GM18907 (cell line): ENCODE results near the gene CDH26.

ENCODE experiments used
- ATAC-seq: cut with Tn5 transposase; IDR thresholded peaks from one replicate; pipeline ENCODE4 v1.9.1; 2021; ENCODE audit warnings: mild to moderate bottlenecking, moderate library complexity; ENCODE audit not compliant: unreplicated experiment

CDH26 gene

DNA sequence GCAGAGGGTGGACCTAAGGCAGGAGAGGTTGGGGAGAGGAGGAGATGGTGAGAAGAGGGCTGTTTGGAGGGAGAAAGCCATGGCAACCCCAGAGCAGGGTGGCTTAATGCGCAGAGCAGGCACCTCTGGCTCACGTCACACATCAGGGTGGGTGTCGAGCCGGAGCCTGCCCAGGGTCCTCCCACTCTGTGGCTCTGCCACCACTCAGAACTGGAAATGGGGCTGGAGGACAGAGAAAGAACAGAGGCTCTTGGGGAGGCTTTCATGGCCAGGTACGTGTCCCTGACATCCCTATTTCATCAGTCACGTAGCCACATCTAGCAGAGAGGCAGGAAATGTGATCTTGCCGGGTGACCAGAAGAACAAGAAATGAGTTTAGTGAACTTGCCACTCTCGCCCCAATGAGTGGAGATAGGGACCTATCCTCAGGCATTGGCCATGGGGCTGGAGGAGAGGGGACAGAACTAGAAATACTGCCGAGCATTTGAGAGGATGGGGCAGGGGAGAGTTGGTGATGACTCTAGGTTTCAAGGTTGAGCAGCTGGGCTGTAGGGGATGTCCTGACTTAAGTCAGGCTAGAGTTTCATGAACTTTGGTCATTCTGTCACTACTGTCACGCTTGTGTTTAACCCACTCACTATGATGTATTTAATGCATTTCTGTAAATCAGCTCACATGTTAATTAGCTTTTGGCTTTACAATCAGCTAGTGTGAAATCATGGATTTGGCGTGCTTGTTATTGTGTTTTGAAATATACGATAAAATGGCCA is 52.7 kb downstream of the CDH26 start:
- ATAC-seq: no peak

DNA sequence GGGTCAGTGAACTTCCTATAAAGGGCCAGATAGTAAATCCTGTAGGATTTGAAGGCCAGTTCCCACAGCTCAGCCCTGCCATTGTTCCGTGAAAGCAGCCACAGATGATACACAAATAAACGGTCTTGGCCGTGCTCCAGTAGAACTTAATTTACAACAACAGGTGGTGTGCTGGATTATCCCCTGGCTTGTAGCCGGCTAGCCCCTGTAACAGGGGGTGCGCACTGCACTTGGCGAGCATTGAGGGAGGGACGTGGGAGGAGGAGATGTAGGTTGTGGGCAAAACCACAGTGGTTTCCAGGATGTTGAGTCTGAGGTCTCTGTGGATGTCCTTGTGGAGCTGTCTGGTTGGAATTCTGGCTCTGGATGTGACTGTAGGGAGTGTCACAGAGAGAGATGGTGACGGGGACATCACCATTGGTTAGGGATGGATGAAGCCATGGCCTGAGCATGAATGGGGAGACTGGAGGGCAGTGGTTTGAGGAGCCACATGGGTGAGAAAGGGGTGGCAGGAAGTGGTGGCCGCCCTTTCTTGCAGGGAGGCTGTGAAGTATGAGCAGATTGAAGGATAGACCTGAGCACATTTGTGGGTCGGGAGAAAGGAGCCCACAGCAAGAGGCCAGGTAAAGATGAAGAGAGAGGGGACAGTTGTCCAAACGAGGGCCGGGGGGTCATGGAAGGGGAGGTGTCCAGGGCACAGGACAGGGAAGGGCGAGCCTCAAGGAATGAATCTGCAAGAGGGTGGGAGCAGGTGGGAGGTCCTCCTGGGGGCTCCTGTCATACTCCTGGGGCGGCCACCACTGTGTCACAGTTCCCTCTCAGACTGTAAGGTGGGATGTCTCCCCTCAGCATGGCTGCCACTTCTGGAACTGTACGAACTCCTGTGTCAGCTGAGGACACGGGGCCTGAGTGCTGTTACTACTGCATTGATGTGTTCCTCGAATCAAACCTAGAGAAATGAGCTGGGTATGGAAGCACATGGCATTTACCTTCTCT is 53.6 kb downstream of the CDH26 start:
- no peak for ATAC-seq

DNA sequence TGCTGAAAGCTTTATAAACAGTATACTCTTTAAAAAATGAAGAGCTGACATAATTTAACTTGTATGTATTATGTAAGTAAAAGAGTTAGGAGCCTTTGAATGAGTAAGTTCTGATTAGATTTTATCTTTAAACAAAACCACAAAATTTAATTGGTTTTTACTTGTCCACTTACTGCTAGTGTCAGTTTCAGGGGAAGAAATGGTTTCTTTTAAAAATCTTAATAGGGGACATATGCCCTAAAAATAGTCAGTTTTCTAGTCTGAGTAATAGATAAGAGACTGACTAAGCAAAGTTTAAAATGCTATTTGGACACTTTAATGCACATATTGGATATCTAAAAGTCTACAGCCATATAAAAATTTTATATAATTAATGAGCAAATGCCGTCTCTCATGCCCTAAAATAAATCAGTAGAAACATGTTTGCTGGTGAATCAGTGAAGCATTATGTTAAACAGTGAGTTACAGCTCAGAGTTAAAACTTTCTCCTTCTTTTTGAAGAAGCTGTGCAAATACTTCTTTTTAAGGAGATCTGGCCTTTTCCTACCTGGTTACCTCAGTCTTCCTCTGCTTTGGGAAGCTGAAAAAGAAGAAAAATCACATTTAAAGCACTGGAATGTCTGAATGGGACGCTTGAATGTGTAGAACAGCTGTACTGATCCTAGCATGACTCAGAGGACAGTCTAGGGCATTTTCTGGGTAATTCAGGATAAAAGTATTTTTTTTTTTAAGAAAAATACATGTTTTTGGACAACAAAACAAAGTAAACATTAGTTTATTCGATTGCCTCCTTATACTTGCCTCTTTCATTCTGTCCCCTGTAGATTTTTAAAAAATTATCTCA is 55.3 kb downstream of the CDH26 start:
- ATAC-seq: no peak

DNA sequence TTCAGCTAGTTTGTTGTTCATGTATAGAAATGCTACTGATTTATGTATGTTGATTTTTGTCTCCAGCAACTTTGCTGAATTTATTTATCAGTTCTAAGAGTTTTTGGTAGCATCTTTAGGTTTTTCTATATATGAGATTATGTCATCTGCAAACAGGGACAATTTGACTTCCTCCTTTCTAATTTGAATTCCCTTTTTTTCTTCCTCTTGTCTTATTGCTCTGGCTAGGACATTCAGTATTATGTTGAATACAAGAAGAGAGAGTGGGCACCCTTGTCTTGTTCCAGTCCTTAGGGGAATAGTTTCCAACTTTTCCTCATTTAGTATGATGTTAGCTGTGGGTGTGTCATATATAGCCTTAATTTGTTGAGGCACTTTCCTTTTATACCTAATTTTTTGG is 58.2 kb downstream of the CDH26 start:
- ATAC-seq: no peak

DNA sequence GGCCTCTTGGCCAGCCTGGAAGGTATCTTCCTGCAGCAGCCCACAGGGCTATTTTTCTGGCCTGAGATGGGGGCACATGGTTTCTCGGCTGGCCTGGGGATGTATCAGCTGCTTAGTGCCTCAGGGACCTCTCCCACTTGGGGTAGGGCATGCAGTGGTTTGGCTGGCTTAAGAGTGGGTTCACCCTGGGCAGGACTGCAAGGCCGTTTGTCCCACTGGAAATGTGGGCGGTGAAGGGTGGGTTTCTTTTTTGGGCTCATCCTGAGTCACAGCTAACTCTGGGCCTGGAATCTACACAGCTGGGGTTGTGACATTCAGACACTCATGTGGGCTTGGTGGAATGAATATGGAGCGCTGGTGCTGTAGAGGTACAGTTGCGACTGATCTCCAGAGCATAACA is 62.0 kb downstream of the CDH26 start:
- ATAC-seq: no peak

DNA sequence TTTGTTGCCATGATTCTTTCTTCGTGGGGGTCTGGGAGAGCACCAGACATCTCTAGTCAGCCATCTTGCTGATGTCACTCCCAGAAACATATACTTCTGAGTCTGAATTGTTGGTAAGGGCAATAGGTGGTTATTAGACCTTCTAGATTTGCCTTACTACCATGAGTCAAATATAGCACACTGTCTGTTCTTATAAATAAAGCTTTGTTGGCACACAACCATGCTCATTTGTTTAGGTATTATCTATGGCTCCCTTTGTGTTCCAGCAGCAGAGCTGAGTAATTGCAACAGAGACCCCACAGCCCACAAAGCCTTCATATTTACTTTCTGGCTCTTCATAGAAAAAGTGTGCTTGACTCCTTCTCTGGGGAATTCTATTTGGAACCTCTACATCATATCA is 62.9 kb downstream of the CDH26 start:
- no peak for ATAC-seq

DNA sequence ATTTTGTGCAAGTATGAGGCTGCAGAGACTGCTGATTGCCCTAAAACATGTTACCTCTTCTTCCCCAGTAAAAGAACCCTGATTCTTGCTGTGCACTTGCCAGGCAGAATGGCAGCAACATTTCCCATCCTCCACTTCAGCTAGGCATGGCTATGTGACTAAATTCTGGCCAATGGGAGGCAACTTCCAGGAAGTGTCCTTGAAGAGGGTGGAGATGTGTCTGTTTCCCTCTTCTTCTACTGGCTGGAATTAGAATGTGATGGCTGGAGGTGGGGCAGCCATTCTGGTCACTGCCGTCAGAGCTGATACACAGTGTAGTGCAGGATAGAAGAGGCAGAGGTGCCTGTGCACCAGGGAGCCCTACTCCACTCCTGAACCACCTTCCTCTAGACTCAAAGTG is 64.6 kb downstream of the CDH26 start:
- no peak for ATAC-seq

DNA sequence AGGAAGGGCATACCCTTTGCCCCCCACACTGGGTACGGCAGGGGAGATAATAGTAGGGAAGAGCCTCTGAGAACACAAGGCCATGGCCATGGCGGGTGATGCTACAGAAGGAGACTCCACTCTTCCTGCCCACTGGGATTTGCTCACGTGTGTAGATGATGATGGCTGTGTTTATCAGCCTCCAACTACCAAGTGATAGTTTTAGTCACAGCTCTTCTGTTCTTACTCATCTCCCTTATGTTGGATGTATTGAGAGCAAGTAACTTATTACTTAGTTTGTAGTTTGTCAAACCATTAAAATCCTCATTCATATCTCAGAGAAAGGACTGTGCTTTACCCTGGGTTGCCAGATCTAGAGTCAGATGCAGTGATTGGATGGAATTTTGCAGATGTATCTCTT is 66.0 kb downstream of the CDH26 start:
- no peak for ATAC-seq

DNA sequence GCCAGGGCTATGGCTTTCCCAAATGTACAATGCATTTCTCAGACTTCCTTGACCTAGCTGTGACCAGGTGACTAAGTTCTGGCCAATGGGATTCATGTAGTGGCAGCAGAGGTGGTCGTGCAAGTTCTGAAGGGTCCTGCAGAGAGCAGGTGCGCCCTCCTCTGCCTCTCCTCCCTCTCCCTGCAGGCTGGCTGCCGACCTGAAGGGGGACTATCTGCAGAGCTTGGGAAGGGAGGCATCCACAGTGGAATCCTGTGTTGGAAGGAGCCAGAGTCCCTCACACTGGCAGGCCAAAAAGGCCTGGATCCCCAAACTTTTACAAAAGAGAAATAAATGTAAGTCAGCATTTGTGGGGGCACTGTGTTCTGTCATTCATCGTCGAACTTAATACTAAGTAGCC is 66.6 kb downstream of the CDH26 start:
- ATAC-seq: no peak

DNA sequence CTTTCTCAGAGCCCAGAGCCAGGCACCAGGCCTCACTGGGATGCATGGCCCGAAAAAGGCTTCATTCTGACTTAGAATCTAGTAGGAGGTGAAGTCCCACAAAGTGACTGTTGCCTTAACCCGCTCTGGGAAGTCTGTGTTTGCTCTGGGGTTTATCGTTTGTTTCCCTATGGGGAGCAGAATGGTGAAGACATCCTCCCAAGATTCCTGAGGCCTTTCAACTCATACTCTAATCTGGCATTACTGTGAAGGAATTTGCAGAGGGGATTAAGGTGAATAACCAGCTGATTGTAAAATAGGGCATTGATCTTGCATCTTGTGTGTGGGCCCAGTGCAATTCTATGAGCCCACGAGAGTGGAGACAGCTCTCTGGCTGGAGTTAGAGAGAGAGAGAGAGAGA is 67.8 kb downstream of the CDH26 start:
- no peak for ATAC-seq

DNA sequence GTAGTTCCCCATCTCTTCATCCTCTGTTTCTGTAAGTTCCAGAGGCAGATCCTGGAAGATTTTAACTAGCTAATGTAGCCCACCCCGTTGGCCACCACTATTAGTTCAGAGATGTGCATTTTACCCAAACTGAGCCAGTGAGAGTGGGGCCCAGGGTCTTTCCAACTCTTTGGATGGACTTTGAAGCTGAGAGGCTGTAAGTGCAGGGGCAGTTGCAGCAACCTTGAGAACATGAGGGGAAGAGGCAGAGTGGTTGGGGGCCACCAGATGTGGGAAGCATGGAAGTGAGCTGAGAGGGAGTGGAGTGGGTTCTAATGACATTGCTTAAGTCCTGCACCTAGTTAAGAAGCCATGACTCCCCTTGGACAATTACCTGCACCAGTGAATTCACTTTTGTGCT is 72.2 kb downstream of the CDH26 start:
- no peak for ATAC-seq

DNA sequence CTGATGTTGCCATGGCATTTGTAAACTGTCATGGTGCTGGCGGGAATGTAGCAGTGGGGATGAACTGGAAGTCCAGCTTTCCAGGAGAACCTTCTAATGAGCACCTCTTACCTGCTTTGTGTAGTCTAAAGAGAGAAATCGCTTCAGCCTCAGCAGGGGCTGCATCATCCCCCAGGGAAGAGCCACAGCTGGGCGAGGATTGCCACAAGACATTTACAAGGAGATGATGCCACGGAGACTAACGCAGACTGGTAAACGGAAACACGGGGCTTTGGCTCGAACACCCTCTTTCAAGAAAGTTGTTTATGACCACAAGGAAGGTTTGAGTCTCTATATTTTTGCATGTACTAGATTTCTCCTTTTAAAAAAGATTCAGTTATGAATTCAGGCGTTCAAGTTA is 72.9 kb downstream of the CDH26 start:
- ATAC-seq: no peak

DNA sequence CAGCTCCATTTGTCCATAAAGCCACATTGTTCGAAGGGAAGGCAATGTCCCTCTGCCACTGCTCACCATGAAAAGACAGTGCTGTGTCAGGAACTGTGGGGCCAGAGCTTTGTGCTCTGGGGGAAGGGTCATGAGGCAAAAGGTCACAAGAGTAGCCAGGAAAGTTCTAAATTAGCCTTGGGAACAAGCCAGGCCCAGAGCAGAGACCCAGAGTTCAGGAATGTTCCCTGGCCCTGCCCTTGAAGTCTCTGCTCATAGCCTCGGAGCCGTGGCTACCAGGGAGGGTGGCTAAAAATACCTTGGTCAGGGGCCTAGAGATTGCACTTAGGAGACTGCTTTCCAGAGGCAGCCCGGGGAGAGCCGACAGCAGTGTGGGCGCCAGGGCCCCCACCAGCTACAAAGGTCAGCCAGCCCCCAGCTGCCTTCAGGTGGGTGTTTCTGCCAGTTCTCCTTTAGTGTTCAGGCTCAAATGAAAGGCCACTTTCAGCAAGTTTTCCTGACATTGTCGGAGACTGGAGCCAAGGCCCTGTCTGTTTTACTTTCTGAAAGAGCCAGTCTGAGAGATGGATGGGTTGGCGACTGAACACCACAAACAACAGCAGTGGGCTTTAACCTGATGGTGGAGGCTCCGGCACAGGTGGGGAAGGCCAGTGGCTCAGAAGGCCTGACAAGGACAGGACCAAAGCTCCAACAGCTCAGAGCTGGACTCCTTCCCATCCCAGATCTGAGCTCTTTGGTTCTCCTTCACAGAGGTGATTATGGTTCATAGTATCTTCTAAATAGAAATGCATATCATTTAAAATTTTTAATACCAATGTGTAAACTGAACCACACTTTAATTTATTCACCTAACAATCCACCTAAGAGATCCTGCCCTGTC is 76.2 kb downstream of the CDH26 start:
- ATAC-seq: no peak

DNA sequence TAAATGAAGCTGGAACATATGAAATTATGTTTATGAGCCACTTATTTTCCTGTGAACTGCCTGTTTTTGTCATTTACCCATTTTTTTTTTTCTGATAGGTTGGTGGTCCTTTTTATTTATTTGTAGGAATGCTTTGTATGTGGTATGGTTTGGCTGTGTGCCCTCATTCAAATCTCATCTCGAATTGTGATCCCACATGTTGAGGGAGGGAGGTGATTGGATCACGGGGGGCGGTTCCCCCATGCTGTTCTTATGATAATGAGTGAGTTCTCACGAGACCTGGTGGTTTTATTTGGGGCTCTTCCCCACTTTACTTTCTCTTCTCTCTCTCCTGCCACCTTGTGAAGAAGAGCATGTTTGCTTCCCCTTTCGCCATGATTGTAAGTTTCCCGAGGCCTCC is 77.3 kb downstream of the CDH26 start:
- ATAC-seq: no peak

DNA sequence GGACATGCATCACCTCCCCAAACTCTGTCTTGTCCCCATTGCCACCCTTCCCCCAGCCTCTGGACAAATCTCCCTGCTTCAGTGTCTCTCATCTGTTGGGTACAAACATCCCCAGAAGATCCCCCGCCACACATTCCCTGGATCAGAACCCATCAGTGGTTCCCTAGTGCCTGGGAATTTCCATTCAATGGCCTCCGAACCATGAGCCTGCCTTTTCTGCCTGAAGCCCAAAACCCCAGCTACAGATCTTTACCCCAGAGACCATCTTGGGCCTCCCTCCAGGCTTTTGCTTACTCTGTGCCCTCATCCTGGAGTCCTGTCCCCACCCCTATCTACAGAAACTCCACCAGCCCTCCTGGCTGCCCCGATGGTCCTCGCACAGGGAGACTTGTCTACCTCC is 78.1 kb downstream of the CDH26 start:
- no peak for ATAC-seq

DNA sequence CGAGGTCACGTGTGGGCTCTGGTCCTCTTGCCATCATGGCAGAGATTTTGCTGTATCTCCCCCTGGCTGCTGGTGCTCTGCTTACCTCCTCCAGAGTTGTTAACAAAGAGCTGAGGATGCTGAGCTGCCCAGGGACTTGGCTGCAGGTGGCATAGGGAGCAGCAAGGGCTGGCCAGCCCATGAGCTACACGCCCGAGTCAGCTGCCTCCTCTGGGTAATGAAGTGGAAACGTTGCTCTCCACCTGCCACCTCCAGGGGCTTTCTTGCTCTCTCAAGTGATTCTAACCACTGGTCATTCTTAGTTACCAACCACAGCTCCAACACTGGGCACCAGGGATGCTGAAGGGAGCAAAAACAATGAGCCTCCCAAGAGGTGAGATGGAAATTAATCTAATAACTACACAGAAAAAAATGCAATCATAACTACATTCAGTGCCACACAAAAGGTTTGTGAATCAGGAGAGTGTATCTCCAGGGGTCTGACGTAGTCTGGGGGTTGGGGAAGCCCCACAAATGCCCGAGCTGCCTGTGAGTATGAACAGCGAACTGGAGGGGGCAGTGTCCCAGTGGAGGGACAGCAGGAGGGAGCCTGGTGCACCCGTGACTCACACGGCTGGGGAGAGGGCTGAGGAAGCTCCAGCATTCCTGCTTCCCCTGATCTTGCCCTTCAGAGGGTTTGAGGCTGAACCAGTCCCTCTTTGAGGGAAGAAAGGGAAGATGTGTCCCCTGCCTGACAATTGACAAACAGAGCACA is 78.7 kb downstream of the CDH26 start:
- ATAC-seq: no peak

DNA sequence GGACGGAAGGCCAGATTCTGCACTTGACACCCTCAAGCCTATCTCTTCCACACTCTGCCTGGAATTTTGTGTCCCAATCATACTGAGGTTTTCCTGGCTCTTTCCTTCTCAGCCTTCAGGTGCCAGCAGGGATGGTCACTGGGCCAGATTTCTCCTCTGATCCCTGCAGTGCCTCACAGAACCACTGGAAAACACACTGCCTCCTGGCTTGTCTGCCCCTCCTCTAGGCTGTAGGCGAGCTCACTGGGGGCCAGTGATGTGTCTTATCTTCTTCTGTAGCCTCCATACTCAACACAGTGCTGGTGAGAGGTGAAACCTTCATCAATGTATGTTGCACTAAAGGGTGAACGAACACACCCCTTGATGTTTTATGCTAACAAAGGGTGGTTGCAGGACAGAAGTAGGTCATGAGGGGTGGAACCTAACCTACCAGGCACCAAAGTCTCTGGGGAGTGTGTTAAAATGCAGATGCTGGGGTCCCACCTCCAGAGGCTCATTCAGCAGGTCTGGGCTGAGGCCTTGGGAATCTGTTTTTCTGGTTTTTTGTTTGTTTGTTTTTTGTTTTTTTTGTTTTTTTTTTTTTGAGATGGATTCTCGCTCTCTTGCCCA is 80.3 kb downstream of the CDH26 start:
- ATAC-seq: no peak

DNA sequence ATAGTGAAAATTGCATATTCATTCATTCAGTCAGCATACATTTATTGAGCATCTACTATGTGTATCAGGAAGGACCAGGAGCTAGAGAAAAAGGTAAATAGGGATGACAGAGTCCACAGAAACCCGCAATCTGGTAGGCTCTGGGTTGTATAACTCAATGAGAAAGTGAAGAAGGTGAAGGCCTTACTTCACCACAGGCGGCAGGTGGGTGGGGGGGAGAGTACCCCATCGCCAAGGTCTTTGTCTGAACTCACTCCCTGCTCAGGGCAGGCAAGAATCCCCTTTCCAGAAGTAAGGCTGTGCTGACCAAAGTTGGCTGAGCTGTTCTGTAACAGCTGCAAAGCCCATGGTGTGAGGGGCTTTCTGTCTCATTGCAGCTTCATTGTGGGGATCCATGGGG is 81.3 kb downstream of the CDH26 start:
- no peak for ATAC-seq
